Measurements from ENCODE around the gene ILF3. TPM values are rescaled to one million over a fixed set of nuclear protein-coding genes. Genes with fewer than 3 reads are reported as not detected.

Gene ILF3
- total RNA-seq, 1 donor from 2014 or later = 536 TPM

DNA sequence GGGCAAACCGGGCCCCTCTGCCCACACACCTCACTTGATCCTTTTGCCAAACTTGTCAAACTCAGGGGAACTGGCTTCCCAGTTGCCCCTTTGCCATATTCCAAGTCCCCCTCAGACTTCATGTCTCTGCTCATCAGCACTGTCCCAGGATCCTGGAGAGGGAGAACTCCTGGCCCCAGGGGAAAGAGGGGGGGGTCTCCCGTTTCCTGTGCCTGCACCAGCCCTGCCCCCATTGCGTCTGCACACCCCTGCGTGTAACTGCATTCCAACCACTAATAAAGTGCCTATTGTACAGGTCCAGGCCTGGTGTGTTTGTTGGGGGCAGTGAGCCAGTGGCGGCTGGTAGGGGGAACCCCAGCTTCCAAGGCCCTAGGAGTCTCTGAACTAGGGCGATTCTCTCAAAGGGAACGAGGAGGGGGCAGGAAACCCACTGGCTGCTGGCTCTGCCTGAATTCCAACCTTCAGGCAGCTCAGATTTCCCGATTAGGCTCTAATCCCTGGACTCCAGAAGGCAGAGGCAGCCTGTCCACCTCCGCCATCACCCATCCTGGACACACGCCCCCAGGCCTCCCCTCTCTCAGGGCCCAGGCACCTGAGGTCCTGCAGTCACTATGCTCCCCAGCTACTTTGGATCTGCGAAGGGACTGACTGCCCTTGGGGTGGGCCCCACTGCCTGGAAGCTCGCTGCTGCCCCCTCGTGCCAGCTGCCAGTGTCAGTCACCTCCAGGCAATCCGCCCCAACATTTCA, 9.7 kb upstream of the ILF3 start:
- no peaks in the 10 kb centered on the region for H3K4me1 Mint-ChIP-seq (ENCODE audit: low read depth, unreplicated experiment)
- DNase-seq = peak; percentile 89
- H3K9me3 Mint-ChIP-seq (ENCODE audit: unreplicated experiment) = peaks cover 5% of the 10 kb centered on the region
- peak; percentile 67 for TF ChIP-seq CTCF (IDR thresholded peaks at IDR 0.05; ENCODE audit: partially characterized antibody, unreplicated experiment)
- H3K4me3 Mint-ChIP-seq (ENCODE audit: unreplicated experiment) = no peak overlapping the region
- H3K36me3 Mint-ChIP-seq (ENCODE audit: unreplicated experiment) = no peaks in the 10 kb centered on the region
- H3K27ac Mint-ChIP-seq (ENCODE audit: unreplicated experiment) = no peak overlapping the region
- H3K27me3 Mint-ChIP-seq (ENCODE audit: unreplicated experiment) = peaks cover 4% of the 10 kb centered on the region

DNA sequence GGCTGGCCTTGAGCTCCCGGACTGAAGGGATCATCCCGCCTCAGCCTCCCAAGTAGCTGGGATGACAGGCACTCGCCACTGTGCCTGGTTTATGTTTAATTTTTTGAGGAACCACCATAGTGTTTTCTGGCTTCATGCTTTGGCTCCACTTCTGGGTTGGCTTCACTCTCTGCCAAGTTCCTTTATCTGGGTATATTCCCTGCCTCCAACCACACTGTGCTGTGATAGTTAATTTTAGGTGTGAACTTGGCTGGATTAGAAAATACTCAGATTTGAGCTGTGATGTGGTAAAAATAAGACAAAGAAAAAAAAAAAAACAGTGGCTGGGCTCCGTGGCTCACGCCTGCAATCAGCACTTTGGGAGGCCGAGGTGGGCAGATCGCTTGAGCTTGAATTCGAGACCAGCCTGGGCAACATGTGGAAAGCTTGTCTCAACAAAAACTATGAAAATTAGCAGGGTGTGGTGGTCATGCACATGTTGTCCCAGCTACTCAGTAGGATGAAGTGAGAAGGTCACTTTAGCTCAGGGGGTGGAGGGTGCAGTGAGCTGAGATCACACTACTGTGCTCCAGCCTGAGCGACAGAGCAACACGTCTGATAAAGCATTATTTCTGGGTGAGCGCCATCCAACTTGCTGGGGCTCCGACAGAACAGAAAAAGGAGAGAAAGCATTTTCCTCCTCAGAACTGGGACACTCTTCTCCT, 7.5 kb upstream of the ILF3 start:
- H3K4me3 Mint-ChIP-seq (ENCODE audit: unreplicated experiment) = no peak overlapping the region
- H3K36me3 Mint-ChIP-seq (ENCODE audit: unreplicated experiment) = no peaks in the 10 kb centered on the region
- H3K9me3 Mint-ChIP-seq (ENCODE audit: unreplicated experiment) = peaks cover 4% of the 10 kb centered on the region
- no peak for TF ChIP-seq CTCF (IDR thresholded peaks at IDR 0.05; ENCODE audit: partially characterized antibody, unreplicated experiment)
- H3K27me3 Mint-ChIP-seq (ENCODE audit: unreplicated experiment) = peaks cover 4% of the 10 kb centered on the region
- DNase-seq = no peak
- H3K4me1 Mint-ChIP-seq (ENCODE audit: low read depth, unreplicated experiment) = no peaks in the 10 kb centered on the region
- peak overlapping the region; percentile 4 for H3K27ac Mint-ChIP-seq (ENCODE audit: unreplicated experiment)

GRCh38 chr19:10648360-10648759, 5.8 kb upstream of the ILF3 start:
- Mint-ChIP-seq H3K36me3 (ENCODE audit: unreplicated experiment) (no peaks in the 10 kb centered on the region), H3K4me3 (ENCODE audit: unreplicated experiment) (peak overlapping the region; percentile 14)

DNA sequence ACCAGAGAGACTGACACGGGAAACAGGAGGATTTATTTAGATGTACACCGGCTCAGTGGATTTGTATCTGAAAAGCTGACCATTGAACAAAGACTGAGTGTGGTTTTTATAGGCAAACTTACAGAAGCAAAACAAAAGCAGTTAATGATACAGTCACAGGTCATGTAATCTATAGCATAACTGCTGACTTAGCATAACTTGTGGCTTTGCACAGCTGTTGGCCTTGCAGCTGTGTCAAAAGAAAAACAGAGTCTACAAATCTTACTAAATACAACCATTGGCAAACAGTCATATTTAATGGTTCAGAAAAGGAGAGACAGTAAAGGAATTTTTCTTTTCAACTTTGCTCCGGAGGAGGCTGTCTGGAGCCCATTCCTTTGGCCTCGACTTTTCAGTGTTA, 2.3 kb upstream of the ILF3 start:
- no peak for DNase-seq
- TF ChIP-seq CTCF (IDR thresholded peaks at IDR 0.05; ENCODE audit: partially characterized antibody, unreplicated experiment) = no peak
- peaks cover 13% of the 10 kb centered on the region for H3K9me3 Mint-ChIP-seq (ENCODE audit: unreplicated experiment)
- peak overlapping the region; percentile 6 for H3K27ac Mint-ChIP-seq (ENCODE audit: unreplicated experiment)
- peak overlapping the region; percentile 30 for H3K4me3 Mint-ChIP-seq (ENCODE audit: unreplicated experiment)
- peaks cover 7% of the 10 kb centered on the region for H3K4me1 Mint-ChIP-seq (ENCODE audit: low read depth, unreplicated experiment)
- no peaks in the 10 kb centered on the region for H3K36me3 Mint-ChIP-seq (ENCODE audit: unreplicated experiment)
- peaks cover 11% of the 10 kb centered on the region for H3K27me3 Mint-ChIP-seq (ENCODE audit: unreplicated experiment)

More at GRCh38 chr19:10648360-10648759, 5.8 kb upstream of the ILF3 start:
- Mint-ChIP-seq H3K9me3 (ENCODE audit: unreplicated experiment) (peaks cover 2% of the 10 kb centered on the region), H3K27ac (ENCODE audit: unreplicated experiment) (no peak overlapping the region), H3K27me3 (ENCODE audit: unreplicated experiment) (peaks cover 4% of the 10 kb centered on the region), H3K4me1 (ENCODE audit: low read depth, unreplicated experiment) (no peaks in the 10 kb centered on the region)
- DNase-seq = no peak
- TF ChIP-seq CTCF (IDR thresholded peaks at IDR 0.05; ENCODE audit: partially characterized antibody, unreplicated experiment) = no peak

DNA sequence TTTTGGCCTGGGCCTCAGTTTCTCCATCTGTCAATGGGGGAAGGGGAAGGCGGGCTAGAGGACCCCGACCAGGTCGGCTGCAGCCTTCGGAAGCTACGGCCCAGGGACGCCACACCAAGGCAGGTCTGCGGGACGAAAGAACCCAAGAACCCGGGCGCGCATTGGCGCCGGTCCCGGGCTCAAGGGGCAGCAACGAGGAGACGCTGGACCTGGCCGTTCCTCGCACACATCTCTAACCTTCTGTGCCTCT, 739 bp upstream of the ILF3 start:
- H3K27me3 Mint-ChIP-seq (ENCODE audit: unreplicated experiment) = peaks cover 11% of the 10 kb centered on the region
- H3K36me3 Mint-ChIP-seq (ENCODE audit: unreplicated experiment) = no peaks in the 10 kb centered on the region
- no peak for TF ChIP-seq CTCF (IDR thresholded peaks at IDR 0.05; ENCODE audit: partially characterized antibody, unreplicated experiment)
- peak overlapping the region; percentile 94 for H3K27ac Mint-ChIP-seq (ENCODE audit: unreplicated experiment)
- H3K9me3 Mint-ChIP-seq (ENCODE audit: unreplicated experiment) = peaks cover 17% of the 10 kb centered on the region
- peak overlapping the region; percentile 93 for H3K4me3 Mint-ChIP-seq (ENCODE audit: unreplicated experiment)
- no peak for DNase-seq
- H3K4me1 Mint-ChIP-seq (ENCODE audit: low read depth, unreplicated experiment) = peaks cover 12% of the 10 kb centered on the region
